HG03442 (cell line): ENCODE results near the gene ARHGEF4.

Experiments used
- ATAC-seq: cut with Tn5 transposase; IDR thresholded peaks from one replicate; pipeline ENCODE4 v1.9.1; 2021; ENCODE audit warnings: mild to moderate bottlenecking, moderate library complexity; ENCODE audit not compliant: unreplicated experiment

Gene ARHGEF4

DNA sequence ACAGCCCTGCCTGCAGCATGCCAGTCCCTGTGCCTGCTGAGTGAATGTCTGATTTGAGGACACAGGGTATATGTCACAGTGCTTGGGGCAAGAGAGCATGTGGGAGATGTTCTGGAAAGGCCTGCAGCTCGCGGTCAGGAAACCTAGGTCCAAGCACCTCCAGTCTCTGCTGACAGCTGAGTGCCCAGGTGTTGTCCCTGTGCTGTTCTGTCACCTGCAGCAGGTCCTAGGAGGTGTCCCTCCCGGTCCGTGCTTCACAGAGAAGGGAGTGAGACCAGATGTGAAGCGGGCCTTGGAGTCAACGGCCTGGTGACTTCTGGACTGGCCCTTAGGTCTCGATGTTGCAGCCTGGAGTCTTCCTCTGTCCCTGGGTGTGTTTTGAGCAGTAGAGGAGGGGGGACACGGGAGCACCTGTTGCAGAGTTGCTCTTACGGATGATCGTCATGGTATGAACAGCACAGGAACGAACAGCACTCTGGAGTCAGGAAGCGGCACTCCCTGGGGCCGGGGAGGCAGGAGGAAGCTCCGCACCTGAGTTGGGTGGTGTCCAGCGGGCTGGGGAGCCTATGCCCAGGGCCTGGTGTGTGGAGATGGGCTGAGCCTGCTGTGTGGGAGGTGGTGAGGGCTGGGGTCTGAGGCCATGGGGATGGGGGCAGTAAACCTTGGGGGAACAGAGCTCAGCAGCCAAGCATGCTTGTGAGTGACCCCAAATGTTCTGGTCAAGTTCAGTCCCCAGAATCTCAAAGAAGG, 21.6 kb upstream of the ARHGEF4 start:
- ATAC-seq: no peak

DNA sequence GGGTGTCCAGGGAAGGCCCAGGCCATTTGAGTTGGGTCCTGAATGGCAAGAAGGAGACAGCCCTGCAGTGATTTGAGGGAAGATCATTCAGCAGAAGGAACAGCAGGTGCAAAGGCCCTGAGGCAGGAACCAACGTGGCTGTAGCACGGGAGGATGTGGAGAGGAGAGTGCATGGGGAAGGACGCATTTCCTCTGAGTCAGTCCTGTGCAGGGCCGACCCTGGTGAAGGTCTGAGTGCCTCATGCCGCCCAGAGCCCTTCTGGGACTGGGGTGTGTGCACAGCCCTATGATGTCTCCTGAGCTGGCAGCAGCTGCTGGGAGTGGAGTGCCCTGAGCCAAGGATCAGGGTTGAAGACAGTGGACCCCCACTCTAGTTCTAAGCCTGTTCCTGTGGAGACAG, 17.9 kb upstream of the ARHGEF4 start:
- ATAC-seq: no peak

DNA sequence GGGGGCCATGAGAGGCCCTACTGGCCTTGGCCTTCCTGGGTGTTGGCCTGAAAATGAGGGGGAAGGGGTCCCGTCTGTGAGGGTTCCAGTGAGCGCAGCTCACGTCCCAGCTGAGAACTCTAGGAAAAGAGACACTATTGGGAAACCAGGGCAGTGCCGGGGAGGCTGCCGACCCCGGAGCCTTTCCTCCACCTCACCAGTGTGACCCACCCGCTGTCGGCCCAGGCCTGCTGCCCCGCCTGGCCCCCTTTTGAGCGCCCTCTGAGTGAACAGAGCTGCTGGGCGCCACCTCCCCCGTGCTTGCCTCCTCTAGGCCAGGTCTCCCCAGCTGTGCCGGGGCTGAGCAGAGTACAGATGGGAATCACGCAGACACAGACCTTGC, 17.5 kb upstream of the ARHGEF4 start:
- ATAC-seq: no peak

DNA sequence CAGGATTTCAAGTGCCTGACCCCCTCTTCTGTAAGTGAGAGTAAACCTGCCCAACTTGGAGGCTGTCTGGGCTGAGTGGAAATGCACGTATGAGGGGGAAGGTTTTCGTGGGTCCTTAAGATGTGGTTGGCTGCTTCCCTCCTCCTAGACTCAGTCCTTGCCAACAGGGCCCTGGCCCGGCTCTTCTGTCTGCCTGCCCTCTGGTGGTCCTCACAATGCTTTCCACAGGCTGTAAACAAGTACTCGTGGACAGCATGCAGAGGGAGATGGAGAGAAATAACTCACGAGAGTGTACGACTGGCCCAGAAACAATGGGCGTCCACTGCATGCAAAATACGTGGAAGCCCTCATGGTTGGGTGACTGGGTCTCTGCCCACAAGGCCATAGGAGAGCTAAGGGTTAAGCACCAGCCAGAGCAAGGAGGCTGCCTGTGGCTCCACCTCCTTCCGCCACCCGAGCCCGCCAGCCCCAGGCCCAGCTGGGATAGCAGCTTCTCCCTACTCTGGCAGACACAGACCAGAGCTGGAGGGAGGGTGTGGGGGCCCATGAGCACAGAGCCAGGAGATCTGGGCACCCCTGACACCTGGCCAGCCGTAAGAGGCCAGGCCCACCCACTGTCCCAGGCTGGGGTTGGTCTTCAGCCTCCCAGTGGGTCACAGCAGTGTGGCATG, 17.0 kb upstream of the ARHGEF4 start:
- no peak for ATAC-seq

DNA sequence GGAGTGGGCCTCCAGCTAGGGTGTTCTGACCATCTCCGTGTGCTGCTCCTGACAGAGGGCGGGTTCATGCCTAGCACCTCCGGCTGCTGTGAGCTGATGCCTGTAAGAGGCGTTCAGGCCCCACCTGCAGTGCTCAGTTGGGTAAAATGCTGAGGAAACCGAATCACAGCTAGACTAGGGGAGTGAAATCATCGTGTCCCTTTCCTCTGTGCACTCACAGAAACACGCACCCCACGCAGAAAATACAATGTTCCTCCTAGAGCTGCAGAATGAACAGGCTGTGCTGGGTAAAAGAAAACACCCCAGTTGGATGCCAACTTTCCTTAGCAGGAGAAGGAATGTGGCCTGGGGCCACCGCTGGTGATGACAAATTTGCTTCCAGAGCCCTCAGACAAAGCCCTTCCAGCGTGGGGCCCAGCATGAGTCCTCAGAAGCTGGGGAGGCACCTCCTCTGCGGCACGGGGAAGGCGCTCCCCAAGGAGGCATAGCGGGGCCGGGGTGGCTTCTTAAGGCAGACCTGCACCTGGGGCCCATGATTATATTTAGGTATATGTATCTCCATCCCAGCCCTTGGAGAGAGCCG, 16.3 kb upstream of the ARHGEF4 start:
- no peak for ATAC-seq

DNA sequence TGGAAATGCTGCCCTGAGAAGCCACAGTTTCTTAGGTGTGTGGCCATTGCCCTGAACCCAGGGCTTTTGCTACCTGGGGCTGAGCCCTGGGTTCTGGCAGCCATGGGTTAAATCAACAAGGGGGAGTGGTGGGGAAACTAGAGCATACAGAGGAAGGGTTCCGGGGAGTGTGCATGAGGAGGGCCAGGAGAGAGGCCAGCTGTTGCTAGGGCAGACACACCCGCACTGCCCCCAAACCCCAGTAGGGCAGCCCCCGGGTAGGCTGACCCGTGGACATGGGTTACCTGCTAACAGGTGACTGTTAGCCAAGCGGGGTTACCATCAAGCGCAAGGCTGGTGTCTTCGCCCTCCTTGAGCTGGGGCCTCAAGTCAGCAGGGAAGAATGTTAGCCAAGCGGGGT, 14.8 kb upstream of the ARHGEF4 start:
- no peak for ATAC-seq

DNA sequence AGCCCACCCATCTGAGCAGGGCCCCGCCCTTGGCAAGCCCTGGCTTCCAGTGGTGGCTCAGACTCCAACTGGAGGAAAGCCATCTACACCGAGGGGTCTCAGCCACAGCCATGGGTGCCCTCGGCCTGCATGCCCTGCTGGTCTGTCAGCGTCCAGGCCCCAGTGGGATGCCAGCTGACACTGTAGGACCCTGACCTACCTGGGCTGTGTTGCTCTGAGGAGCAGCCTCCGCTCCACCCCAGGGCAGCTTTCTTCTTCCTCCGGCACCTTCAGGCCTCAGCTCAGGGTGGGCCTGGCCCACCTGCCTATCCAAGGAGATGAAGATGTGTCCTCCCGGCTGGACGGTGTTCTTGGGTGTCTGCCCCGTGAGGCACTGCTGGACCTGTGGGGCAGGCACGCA, 13.9 kb upstream of the ARHGEF4 start:
- ATAC-seq: no peak

DNA sequence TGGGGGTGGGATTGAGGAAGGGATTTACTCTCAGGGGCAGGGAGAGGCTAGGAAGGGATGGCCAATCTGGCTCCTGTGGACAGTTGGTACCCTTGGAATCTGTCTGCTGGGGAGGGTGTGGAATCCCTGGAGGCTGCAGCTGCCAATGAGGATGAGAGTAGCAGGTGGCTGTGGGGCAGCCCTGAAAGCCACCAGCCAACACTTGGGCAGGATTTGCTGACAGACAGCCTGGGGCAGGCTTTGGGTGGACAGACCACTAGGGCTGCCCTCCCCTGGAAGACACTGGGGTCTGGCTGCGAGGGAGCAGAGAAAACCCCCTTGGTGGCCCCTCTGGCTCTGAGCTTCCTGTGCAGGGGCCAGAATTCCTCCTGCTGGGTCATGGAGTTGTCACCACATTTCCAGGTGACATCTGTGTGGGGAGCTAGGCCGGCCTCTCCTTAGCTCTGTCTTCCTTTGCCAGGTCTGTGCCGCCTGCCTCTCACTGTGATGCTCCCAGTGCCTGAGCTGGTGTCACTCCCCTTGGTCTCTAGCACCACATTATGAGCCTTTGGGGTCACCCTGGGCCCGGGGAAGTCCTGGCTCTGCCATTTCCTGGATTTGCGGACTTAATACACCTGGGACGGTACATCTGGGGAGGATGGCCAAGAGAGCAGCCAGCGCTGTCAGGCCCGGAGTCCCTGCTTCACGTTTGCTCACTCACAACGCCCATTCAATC, 13.4 kb upstream of the ARHGEF4 start:
- no peak for ATAC-seq

DNA sequence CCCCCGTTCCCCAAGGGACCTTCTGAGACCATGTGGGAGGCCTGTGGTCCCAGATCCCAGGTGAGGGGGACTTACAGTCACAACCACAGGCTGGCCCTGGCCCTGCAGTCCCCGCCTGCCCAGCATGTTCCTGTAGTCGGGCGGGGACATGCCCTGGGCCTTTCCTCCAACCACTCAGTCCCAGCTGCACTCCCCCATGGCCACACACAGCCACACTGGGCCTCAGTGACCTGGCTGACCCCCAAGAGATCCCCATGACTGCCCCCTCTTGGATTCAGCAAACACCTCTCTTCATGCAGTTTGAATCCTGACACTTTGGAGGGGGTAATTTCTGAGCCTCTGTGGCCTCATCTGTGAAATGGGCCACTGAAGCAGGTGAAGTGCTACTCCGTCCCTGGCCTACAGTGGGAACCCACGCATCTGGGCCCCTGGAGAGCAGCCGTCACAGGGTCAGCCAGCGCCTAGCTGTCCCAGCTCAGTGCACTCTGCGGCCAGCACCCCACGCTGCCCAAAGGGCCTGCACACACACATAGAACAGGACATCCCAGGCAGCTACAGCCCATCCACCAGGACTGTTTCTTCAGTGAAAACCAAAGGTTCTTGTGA, 12.7 kb upstream of the ARHGEF4 start:
- ATAC-seq: peak; percentile 41

DNA sequence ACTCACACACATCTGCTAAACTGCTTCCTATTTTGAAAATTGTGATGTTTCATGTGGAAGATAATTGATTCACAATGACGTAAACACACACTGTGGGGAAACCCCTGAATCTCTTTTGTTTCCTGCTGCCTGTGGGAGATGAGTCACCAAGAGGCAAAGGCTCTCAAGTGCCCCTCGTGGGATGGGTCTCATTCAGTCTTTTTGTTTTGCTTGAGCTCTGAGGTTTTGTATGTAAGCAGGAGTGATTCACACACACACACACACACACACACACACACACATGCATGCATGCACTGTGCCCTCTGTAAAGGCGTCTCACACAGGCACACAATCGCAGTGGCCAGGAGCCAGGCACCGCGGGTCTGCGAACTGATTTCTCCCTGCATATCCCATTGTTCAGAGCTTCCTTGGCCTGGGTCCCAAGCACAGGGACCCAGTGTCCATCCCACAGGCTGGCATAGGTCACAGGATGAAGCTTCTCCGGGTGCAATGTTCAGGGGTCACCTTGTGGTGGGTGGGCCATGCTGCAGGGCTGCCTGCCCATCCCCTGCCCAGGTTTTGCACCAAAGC, 12.1 kb upstream of the ARHGEF4 start:
- ATAC-seq: peak; percentile 88

DNA sequence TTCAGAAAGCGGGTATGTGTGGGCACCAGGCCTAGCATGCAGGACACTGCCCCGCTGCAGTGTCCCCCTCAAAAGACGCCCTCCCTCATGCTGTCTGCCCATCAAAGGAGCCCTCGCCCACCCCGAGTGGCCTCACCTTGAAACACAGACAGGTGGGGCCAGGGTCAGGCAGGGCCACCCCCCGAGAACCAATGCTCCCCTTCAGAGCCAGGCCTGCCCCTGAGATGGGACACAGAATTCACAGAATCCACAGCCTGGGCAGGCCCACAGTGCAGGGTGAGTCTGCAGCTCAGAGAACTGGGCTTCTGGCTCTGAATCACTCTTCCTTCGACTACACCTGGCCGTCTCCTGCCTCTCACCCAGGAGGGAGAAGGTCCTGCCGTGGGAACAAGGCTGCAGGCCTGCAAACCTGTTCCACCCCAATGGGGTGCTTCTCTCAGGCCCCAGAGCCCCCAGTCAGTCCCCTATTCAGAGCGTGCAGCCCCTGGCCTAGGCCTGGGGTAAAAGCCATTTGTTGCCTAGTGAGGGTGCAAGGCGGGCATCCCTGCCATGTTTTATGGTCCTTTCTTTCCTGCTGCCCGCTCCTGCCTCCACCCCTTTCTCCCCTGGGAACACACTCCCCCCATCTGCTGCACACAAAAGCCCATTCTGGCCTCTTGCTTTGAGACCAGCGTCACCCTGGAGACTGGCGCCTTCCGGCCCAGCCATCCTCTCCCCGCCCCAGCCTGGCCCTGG, 11.3 kb upstream of the ARHGEF4 start:
- ATAC-seq: no peak

DNA sequence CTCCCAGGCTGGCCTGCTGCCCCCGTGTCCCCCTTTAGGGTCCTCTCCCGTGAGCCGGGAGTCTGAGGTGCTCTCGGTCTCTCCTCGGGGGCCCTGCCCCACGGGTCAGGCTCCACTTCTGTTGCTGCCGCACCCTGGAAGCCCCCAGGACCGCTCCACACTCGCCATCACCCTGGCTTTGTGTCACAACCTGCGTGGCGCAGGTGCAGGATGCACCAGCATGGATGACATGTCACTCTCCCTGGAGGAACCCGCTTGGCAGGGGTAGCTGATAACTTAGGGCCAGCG, 10.8 kb upstream of the ARHGEF4 start:
- no peak for ATAC-seq

DNA sequence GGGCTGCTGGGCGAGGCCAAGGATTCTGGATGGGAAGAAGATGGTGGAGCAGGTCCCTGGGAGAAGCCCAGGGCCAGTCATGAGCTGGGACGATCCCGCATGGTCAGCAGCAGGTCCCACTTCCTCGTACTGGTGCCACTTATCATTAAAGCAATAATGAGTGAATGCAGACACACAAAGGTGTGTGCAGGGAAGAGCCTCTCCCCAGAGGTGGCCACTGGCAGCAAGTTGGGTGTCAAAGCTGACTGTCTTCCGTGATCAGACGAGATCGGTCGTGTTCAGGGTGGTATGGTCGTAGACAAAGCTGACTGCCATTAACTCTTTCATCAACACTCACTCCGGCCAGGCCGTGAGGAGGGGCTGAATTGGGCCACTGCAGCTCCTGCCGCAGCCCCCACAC, 10.3 kb upstream of the ARHGEF4 start:
- no peak for ATAC-seq

DNA sequence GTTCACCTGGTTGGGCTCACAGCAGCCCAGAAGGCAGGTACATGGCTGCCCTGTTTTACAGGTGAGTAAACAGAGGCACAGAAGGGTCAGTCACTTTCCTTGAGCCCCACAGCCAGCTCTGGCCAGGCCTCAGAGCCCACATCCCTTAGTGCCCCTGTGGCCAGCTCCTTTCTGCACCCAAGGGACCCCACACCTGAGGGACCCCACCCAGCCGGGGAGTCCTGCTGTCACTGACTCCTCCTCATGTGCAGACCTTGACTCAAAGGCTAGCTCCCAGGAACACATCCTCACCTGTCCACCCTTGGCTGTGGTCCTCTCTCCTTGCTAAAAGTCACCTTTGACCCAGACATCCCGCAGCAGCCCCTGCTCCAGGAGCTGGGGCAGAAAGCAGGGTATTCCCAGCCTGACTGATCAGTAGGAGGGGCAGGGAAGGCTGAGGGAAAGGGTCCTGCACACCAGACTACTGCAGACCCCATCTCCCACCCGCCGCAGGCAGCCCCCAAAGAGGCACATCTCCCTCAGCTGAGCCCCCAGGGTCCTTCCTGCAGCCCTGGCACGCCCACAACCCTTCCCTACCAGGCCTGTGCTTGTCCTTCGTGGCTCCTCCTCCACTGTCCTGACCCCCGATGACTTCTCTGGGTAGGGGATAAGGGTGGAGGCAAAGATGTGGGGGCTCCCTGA, 9.8 kb upstream of the ARHGEF4 start:
- no peak for ATAC-seq

DNA sequence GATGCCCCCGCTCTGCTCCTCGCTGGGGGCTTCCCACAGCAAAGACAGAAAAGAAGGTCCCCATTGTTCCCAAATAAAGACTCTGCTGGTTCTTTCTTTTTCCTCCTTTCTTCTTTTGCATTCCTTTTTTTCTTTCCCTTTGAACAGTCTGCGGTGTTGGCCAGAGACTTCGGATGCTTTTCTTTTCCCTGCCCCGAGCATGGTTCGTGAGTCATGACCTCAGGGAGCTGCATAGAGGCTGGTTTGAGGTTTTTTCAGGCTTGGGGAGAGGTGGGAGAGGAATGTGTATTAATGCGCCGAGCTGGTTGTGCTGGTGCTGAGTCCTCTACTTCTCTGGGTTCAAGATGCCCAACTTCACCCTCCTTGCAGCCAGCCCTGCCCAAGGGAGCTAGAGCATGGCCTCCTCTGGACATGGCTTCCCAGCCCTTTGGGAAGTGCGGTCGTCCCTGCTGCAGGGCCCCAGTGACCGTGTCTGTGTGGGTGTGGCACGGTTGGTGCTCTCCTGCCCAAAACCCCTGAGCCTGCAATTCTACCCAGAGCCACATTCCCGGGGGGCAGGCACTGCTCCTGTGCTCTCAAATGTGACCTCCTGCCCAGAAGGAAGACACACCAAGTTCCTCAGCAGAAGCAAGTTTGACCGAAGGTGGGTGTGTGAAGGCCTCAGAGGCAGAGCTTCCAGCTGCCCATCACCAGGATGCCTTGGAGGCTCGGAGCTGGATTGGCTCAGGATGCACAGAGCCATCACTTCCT, 9.0 kb upstream of the ARHGEF4 start:
- ATAC-seq: no peak

DNA sequence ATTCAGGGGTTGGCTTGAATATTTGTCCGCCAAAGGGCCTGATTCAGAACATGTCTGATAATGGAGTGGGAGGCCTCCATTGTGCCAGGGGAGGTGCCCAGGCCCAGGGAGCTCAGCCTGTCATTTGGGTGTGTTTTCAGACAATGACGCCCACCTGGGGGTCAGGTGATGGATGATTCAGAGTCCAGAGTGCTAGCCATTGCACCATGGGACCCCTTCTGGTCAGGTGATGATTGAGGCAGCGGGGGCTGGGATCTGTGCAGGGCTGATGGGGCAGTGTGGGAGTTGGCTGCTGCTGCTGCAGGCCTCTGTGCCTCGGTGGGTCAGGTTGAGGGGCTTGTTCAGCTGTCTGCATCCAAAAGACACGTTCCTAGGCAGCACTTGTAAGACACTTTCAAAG, 8.3 kb upstream of the ARHGEF4 start:
- no peak for ATAC-seq

DNA sequence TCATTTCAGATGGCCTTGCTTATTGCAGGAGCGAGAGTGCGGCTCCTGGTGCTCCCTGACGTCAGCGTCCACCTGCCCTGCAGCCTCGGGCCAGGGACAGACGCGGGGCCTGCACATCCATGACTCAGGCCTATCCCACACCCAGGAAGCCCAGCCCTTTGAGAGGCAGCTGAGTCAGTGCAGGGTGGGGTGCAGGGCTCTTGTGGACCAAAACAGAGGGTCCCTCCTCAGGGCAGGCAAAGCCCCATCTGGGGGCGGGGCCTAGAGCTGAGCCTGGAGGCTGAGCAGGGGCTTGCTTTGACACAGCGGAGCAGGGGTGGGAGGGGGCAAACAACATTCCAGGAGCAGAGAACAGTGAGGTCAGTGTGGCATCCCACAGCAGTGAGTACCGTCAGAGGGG, 7.7 kb upstream of the ARHGEF4 start:
- no peak for ATAC-seq

DNA sequence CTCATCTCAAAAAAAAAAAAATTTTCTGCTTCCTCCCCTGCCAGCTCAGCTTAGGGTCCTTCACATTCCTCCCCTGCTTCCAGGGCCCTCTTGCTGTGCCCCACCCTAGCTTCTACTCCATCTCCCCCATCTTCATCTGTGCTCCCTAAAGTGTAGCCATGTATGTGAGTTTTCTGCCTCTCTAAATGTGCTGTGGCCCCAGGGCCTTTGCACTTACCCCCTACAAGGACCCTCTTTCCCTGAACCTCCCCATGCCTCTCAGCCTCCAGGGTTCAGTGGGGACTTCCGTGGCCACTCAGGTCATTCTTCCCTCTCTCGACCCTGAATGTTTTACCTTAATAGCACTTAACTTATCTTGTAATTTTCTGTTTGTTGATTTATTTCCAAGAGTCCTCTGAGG, 6.2 kb upstream of the ARHGEF4 start:
- ATAC-seq: no peak

DNA sequence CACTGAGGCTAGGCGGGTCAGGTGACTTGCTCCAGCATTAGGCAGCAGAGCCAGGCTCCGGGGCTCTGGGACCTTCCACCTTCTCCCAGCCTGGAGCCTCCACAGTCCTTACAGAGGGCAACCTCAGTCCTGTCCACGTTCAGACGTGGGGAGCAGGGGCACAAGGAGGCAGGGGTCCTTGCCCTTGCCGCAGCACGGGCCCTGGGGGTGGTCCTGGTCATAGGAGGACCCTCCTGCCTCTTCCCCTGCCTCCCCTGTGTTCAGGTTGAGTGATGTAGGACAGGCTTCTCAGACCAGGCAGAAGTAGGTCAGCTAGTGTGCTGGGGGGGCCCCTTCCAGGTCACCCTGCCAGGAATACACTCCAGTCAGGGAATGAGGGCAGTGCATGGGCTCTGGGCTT, 5.4 kb upstream of the ARHGEF4 start:
- no peak for ATAC-seq
